GM12891 (cell line): Measurements from ENCODE around the gene MINK1.

Experiments used
- POLR2A ChIP-seq: IDR thresholded peaks from 2 replicates; pipeline ENCODE4 v1.6.1; 2011; ENCODE audit warnings: low read depth, low read length, control low read depth
- POLR2AphosphoS5 ChIP-seq: IDR thresholded peaks from 2 replicates; pipeline ENCODE4 v1.6.1; 2011; ENCODE audit warnings: low read depth, low read length, control low read depth
- TAF1 ChIP-seq: IDR thresholded peaks from 2 replicates; pipeline ENCODE4 v1.6.1; 2011; ENCODE audit warnings: low read depth, low read length, control low read depth

GRCh38 chr17:4842376-4842775, 9.2 kb downstream of the MINK1 start:
- TF ChIP-seq POLR2A (no peak), TAF1 (no peak), POLR2AphosphoS5 (no peak)
